ENCODE data around the gene HIBCH. TPM values are rescaled to one million over a fixed set of nuclear protein-coding genes. Genes with fewer than 3 reads are reported as not detected.

Gene HIBCH
- total and polyA plus RNA-seq, 2 of the 13 experiments (the other 11 are each of a cell fraction or from before 2014, with no cell fraction given) = 18.8 to 49.5 TPM

- TF ChIP-seq, protein P1, sequence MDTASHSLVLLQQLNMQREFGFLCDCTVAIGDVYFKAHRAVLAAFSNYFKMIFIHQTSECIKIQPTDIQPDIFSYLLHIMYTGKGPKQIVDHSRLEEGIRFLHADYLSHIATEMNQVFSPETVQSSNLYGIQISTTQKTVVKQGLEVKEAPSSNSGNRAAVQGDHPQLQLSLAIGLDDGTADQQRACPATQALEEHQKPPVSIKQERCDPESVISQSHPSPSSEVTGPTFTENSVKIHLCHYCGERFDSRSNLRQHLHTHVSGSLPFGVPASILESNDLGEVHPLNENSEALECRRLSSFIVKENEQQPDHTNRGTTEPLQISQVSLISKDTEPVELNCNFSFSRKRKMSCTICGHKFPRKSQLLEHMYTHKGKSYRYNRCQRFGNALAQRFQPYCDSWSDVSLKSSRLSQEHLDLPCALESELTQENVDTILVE (CRISPR knock-in tag; IDR thresholded peaks at IDR 0.05) = peak; percentile 58; the same call in 1 of the 2 replicates
- TF ChIP-seq ELF3 (CRISPR knock-in tag; IDR thresholded peaks at IDR 0.05) = peak; percentile 92
- no peak for TF ChIP-seq ZZZ3 (CRISPR knock-in tag; IDR thresholded peaks at IDR 0.05; ENCODE audit: borderline replicate concordance)
- no peak for TF ChIP-seq NONO (IDR thresholded peaks at IDR 0.05)
- TF ChIP-seq NONO (CRISPR knock-in tag; conservative IDR thresholded peaks at IDR 0.05) = no peak
- no peak for TF ChIP-seq HNRNPH1 (optimal IDR thresholded peaks at IDR 0.05; ENCODE audit: low read depth, low read length)
- TF ChIP-seq TSC22D2 (CRISPR knock-in tag; IDR thresholded peaks at IDR 0.05; ENCODE audit: borderline replicate concordance) = no peak
- TF ChIP-seq MEIS2 (CRISPR knock-in tag; IDR thresholded peaks at IDR 0.05) = peak; percentile 88; the same call in 1 of the 2 replicates
- TF ChIP-seq IKZF1 (IDR thresholded peaks at IDR 0.05) = no peak
- no peak for TF ChIP-seq IRX3 (CRISPR knock-in tag; IDR thresholded peaks at IDR 0.05; ENCODE audit: borderline replicate concordance, low read depth)
- peak; percentile 88 for TF ChIP-seq ISL2 (CRISPR knock-in tag; IDR thresholded peaks at IDR 0.05)
- no peak for TF ChIP-seq DR1 (CRISPR knock-in tag; IDR thresholded peaks at IDR 0.05)
- TF ChIP-seq ZNF709 (CRISPR knock-in tag; IDR thresholded peaks at IDR 0.05) = no peak
- TF ChIP-seq DBP (CRISPR knock-in tag; IDR thresholded peaks at IDR 0.05; ENCODE audit: not compliant biosample characterization) = no peak
- peak; percentile 48; the same call in 1 of the 2 replicates for TF ChIP-seq ZHX1 (CRISPR knock-in tag; IDR thresholded peaks at IDR 0.05; ENCODE audit: low read depth)
- TF ChIP-seq YY1 (IDR thresholded peaks at IDR 0.05; ENCODE audit: insufficient read depth, insufficient replicate concordance, low read depth, low read length) = no peak
- TF ChIP-seq KIAA2018 (CRISPR knock-in tag; IDR thresholded peaks at IDR 0.05; ENCODE audit: borderline replicate concordance) = no peak
Measured at GRCh38 chr2:190334479-190335224, 15.0 kb upstream of the HIBCH start (continued).
